NCI-H510A (cell line): ENCODE results near the gene KLHL3.
A peak's percentile ranks its signal among the peaks of the same experiment; 100 is the strongest.
"Not testable (repeated sequence)": the region's sequence is repeated elsewhere in the genome, so short reads cannot be mapped to it uniquely, and the experiment has no call there.

Experiments
- DNase-seq: peaks from one replicate; lab custom pipeline; 2025; lab: John Stamatoyannopoulos, UW

The KLHL3 gene, protein sequence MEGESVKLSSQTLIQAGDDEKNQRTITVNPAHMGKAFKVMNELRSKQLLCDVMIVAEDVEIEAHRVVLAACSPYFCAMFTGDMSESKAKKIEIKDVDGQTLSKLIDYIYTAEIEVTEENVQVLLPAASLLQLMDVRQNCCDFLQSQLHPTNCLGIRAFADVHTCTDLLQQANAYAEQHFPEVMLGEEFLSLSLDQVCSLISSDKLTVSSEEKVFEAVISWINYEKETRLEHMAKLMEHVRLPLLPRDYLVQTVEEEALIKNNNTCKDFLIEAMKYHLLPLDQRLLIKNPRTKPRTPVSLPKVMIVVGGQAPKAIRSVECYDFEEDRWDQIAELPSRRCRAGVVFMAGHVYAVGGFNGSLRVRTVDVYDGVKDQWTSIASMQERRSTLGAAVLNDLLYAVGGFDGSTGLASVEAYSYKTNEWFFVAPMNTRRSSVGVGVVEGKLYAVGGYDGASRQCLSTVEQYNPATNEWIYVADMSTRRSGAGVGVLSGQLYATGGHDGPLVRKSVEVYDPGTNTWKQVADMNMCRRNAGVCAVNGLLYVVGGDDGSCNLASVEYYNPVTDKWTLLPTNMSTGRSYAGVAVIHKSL

GRCh38 chr5:137735555-137736284, at the start of gene KLHL3:
Gene KLHL3, minus strand, starts transcription at chr5:137736089. Its CDS starts 443 bp downstream, at chr5:137735646.
- DNase-seq, result peak; percentile 40

GRCh38 chr5:137782984-137783536, 47.2 kb upstream of the KLHL3 start:
- no peak for DNase-seq

DNA sequence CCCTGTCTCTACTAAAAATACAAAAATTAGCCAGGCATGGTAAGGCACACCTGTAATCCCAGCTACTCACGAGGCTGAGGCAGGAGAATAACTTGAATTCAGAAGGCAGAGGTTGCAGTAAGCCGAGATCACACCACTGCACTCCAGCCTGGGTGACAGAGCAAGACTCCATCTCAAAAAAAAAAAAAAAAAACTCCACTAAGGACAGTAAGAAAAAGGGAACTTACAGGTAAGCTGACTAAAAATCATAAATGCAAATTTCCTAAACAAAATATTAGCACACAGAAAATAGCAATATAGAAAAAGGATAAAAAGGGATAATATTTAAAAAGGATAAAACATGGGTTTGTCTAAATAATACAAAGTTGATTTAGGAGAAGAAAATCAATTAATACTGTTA, 46.2 kb upstream of the KLHL3 start:
- DNase-seq, result no peak

DNA sequence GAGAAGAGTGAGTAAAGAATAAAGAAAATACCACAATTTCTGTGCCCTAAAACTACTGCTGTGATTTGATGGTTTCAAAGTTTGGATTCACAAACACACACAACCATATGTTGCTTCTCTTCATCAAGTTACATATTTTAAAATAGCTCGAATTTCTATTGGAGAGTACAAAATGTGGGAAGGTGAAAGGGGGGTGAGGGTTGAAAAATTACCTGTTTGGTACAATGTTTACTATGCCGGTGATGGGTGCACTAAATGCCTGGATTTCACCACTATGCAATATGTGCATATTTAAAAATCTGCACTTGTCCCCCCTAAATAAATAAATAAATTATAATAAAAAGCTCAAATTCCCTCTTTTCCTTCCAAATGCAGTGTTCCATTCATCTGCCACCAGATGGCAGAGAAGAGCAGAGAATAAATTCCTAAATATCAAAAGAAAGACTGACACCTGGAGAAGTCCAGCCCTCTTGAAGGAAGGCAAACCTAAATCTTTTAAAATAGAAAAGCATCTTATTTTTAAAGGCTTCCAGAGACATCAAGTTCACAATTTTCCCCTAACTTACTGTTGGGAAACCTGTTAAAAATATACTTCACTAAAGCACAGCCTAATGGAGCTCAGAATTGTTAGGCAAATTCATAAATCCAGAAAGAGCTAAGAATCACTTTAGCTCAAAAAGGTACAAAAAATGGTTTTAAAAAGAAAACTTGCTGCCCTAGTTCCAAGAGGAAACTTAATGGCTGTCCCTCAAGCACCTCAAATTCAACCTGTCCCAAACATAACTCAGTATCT, 43.1 kb upstream of the KLHL3 start:
- DNase-seq, result no peak

- not testable (repeated sequence) for DNase-seq
Measured at GRCh38 chr5:137767937-137768336, 32.0 kb upstream of the KLHL3 start.

- no peak for DNase-seq
Measured at GRCh38 chr5:137761566-137761965, 25.7 kb upstream of the KLHL3 start.

DNA sequence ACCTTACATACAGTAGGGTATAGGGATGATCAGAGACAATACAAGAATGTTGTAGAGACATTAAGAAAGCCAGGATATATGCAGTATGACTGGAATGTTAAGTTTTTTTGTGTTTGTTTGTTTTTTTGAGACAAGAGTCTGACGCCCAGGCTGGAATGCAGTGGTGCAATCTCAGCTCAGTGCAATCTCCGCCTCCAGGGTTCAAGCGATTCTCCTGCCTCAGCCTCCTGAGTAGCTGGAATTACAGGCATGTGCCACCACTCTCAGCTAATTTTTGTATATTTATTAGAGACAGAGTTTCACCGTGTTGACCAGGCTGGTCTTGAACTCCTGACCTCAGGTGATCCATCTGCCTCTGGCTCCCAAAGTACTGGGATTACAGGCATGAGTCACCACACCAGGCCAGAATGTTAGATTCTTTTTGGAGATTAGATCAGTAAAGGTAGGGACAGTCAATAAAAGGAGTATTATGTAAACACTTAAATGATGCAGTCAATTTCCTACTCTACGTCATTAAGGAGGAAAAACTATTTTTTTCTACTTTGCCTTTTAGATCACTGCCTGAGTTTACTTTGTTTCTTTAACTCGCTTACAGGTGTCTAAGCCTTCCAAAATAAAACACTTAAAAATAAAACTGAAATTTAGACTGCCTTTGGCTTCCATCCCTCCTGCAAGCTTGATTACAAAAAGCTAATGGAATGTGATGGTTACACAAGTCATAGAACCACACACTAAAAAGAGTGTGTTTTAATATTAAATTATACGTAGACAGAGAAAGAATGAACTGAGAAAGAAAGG, 25.0 kb upstream of the KLHL3 start:
- no peak for DNase-seq

- DNase-seq, result no peak
Measured at GRCh38 chr5:137760294-137760693, 24.4 kb upstream of the KLHL3 start.

GRCh38 chr5:137758715-137759306, 22.9 kb upstream of the KLHL3 start:
- no peak for DNase-seq

- no peak for DNase-seq
Measured at GRCh38 chr5:137758121-137758520, 22.2 kb upstream of the KLHL3 start.

GRCh38 chr5:137757634-137758033, 21.7 kb upstream of the KLHL3 start:
- no peak for DNase-seq

DNA sequence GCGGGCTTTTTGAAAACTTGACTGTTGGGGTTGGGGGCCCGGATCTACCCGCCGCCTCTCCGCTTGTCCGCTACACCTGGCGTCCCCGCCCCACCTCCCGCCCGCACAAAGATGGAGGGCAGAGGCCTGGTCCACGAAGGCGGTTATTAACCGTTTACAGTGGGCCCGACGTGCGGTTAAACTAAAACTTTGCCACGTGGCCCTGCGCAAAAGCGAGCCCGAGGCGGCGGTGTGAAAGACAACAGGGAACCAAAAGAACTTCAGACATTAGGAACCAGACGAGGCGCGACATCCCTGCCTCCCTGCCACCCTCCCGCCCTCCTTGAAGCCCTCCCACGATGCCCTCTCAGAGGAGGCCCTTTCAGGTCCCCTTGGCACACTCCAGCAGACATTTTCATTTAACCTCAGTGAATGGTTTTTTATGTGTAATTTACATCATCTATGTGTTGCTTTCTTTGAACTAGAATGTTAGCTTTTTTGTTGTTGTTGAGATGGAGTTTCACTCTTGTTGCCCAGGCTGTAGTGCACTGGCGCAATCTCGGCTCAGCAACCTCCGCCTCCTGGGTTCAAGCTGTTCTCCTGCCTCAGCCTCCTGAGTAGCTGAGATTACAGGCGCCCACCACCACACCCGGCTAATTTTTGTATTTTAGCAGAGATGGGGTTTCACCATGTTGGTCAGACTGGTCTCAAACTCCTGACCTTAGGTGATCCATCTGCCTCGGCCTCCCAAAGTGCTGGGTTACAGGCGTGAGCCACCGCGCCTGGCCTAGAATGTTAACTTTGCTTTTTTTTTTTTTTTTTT, 19.3 kb upstream of the KLHL3 start:
- no peak for DNase-seq

DNA sequence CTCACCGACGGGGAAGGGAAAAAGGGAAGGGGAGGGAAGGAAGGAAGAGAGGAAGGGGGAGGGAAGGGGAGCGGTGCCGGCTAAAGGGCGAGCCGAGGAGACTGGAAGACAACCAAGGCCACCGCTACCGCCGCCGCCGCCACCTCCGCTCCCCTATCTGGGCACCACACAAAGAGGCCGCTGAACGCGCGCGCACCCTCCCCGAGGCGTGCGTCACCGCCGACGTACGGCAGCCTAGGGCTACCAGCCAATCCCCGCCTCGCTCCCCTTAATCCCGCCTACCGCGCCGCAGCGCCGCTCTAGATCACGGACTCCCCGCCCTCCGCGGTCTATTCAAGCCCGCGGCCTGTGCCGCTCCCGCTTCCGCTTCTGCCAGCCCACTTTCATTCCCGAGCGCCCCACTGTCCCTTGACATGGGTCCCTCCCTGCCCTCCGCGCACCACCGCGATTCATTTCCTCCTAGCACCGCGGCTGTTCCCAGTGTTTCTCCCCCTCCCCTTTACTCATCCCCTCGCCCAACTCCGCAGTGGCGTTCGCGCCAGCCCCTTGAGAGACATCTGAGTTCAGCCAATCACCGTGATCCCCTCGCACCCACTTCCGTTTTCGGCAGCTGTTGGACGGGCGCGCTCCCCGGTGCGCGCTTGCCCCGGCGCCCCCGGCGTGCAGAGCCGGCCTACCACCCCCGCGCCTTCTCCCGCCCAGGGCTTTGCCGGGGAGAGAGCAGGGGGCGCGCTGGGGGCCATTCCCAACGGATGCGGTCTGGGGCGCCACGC, 18.5 kb upstream of the KLHL3 start, which contains the start of gene HNRNPA0:
TSS of gene HNRNPA0 (minus strand) at position 176 of the 773 bp plus-strand sequence. CDS start 297 bp downstream, outside the sequence.
- peak; percentile 85 for DNase-seq

GRCh38 chr5:137753691-137754187, 17.9 kb upstream of the KLHL3 start:
- DNase-seq, result no peak

DNA sequence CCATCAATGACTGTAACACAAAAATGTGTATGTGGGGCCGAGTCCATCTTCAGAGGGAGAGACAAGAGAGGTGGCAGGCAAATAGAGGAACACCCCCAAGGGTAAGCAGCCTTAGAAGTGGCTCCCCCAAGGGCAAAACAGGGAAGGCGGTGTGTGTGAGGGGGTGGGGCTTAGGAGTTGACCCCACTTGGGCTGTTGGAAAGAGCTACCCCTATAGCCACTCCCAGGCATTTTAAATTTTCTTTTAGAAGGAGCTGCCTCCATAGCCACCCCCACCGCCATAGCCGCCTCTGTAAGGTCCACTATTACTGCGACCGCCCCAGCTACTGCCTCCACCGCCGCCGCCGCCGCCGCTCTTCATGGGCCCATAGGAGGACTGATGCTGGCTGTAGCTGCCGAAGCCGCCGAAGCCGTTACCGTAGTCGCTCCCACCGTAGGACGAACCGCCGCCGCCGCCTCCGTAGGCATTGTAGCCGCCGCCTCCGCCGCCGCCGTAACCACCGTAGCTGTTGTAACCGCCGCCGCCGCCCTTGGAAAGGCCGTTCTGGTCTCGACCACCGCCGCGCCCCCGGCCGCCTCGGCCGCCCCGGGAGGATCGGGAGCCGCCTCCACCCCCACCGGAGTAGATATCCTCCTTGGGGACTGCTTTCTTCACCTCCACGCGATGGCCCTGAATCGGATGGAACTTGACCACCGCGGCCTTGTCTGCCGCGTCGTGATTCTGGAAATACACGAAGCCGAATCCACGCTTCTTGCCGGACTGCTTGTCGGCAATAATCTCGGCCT, 17.2 kb upstream of the KLHL3 start:
- DNase-seq, result no peak

DNA sequence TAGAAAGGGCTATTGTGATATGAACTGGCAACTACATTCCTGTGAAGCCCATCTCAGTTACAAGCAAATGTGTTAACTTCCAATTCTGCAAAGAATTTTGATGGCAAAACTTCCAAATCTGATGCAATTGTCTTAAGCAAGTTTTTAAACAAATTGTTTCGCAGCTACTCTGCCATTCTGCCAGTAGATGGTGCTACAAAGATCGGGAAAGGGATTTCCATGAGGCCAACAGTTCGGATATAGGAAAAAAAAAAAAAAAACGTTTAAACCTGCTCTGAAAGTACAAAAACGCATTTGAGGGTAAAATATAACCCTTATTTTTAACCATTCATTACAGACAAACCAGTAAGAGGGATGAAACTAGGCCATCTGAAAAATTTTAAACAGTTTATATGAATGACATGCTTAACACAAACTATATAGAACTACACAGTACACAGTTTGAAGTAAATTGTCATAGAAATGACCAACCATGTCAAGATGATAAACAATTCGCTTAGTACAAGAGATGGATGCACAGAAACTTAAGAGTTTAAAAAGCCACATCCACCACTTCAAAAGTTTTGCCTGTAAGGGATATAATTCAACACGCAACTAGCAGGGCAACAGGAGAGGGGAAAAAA, 16.1 kb upstream of the KLHL3 start:
- no peak for DNase-seq

DNA sequence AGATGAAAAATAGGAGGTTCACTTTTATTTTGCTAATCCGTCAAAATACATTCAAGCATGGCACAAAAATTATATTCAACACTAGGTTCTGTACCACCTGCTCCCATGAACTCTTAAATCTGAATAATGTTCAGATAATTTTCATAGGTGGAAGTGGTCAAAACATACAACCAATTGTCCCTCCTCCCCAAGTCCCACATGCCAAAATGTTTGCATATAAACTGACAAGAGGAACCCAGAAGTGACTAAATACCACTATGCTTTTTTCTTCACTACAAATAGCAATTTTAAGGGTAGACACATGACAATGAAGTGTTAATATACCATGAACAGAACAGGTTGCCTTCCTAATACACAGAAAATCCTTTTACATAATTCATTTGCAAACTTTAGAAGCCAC, 14.5 kb upstream of the KLHL3 start:
- no peak for DNase-seq
